Suprapubic skin (tissue), 3 donors: Measurements from ENCODE around the gene EPC1.

ENCODE experiments used
- CTCF ChIP-seq, 2 donors: fragments of 200-600 bp in 1 of 2; fragments of 450-650 bp in 1 of 2; sonication (generic) in 1 of 2; IDR thresholded peaks; one replicate each; pipeline ENCODE4 v1.5.1; 2016 to 2019; ENCODE audit warnings: antibody characterized with exemption in 2 of 2, mild to moderate bottlenecking in 1 of 2, moderate library complexity in 1 of 2
- POLR2A ChIP-seq, 2 donors: fragments of 450-650 bp; IDR thresholded peaks; one replicate each; pipeline ENCODE4 v1.6.1; 2017; ENCODE audit warnings: antibody characterized with exemption in 2 of 2, mild to moderate bottlenecking in 2 of 2, moderate library complexity in 2 of 2

GRCh38 chr10:32349968-32350738 lies 3.2 kb upstream of the EPC1 start:
- TF ChIP-seq CTCF (IDR thresholded peaks at IDR 0.05) (no peak), POLR2A (IDR thresholded peaks at IDR 0.05) (no peak)
